D721Med (cell line): ENCODE data around the gene ULK4.

Experiments
- DNase-seq: peaks from one replicate; pipeline ENCODE4 v3.0.0; 2011; ENCODE audit warnings: low spot score; ENCODE audit not compliant: insufficient read length
- FAIRE-seq: peaks from 2 replicates; lab custom pipeline; 2011; peaks lifted over from hg19 to GRCh38; lab: Jason Lieb, UNC
- CTCF ChIP-seq: IDR thresholded peaks from 2 replicates; pipeline ENCODE4 v1.5.1; 2012; ENCODE audit warnings: mild to moderate bottlenecking, control low read depth; ENCODE audit not compliant: insufficient read depth; ENCODE audit errors: missing control alignments

Gene ULK4

GRCh38 chr3:41599127-41599484, 362.8 kb downstream of the ULK4 start:
- TF ChIP-seq CTCF: no peak
- FAIRE-seq: peak; percentile 88
- DNase-seq: no peak

GRCh38 chr3:41598402-41599126, 363.3 kb downstream of the ULK4 start:
- no peak for FAIRE-seq
- no peak for TF ChIP-seq CTCF
- no peak for DNase-seq

GRCh38 chr3:41593774-41594173, 368.1 kb downstream of the ULK4 start:
- TF ChIP-seq CTCF: no peak
- DNase-seq: no peak
- FAIRE-seq: no peak

- no peak for TF ChIP-seq CTCF
- FAIRE-seq: no peak
- DNase-seq: no peak
Measured at GRCh38 chr3:41592753-41593510, 369.0 kb downstream of the ULK4 start.

GRCh38 chr3:41583014-41583413, 378.9 kb downstream of the ULK4 start:
- no peak for DNase-seq
- TF ChIP-seq CTCF: no peak
- FAIRE-seq: no peak

GRCh38 chr3:41581700-41582099, 380.2 kb downstream of the ULK4 start:
- FAIRE-seq (no peak), DNase-seq (no peak)
- TF ChIP-seq CTCF: no peak

- FAIRE-seq: no peak
Measured at GRCh38 chr3:41580274-41580959, 381.5 kb downstream of the ULK4 start.

More at GRCh38 chr3:41580274-41580959, 381.5 kb downstream of the ULK4 start:
- no peak for DNase-seq
- TF ChIP-seq CTCF: no peak
